Head of caudate nucleus (tissue), 42 donors: Measurements from ENCODE around the gene RAB1A.
"Not testable (repeated sequence)": the region's sequence is repeated elsewhere in the genome, so short reads cannot be mapped to it uniquely, and the experiment has no call there.

Experiments used
- DNase-seq, 42 donors: peaks; one replicate each; pipeline versions ENCODE4 v3.0.0 to v3.0.0-alpha.2; 2020 to 2021; ENCODE audit warnings: mixed read lengths in 7 of 42
- intact Hi-C: fragments of 100-400 bp; cut with DNase I; formaldehyde crosslinking; loops from one replicate; pipeline ENCODE4 v1.15.0; 2022

RAB1A gene

GRCh38 chr2:65142515-65142914 lies 12.6 kb upstream of the RAB1A start:
- DNase-seq = peak in 23 of 42 donors; percentile 3 to 77 (median 43)
- intact Hi-C loops = no loop called here

- intact Hi-C loops = loop anchor here (10.0 kb wide), 1 partner anchor 298 kb away; the partner anchor contains the start of gene SPRED2
- no peak for DNase-seq
Measured at GRCh38 chr2:65137197-65137775, 7.4 kb upstream of the RAB1A start.

- DNase-seq = no peak
- intact Hi-C loops = loop anchor here (10.0 kb wide), 1 partner anchor 299 kb away; the partner anchor contains the start of gene SPRED2
Measured at GRCh38 chr2:65136253-65136652, 6.3 kb upstream of the RAB1A start.

- intact Hi-C loops = loop anchor here (5.0 to 10.0 kb wide), 2 partner anchors 93 to 301 kb away; partner anchors contain the start of genes ACTR2 and SPRED2
- DNase-seq = no peak
Measured at GRCh38 chr2:65134158-65134557, 4.3 kb upstream of the RAB1A start.

- intact Hi-C loops = loop anchor here (5.0 to 10.0 kb wide), 2 partner anchors 94 to 301 kb away; partner anchors contain the start of genes ACTR2 and SPRED2
Measured at GRCh38 chr2:65133626-65134025, 3.7 kb upstream of the RAB1A start.

GRCh38 chr2:65132930-65133329 lies 3.0 kb upstream of the RAB1A start:
- intact Hi-C loops = loop anchor here (5.0 to 10.0 kb wide), 2 partner anchors 94 to 302 kb away; partner anchors contain the start of genes ACTR2 and SPRED2
- not testable (repeated sequence) for DNase-seq

More at GRCh38 chr2:65133626-65134025, 3.7 kb upstream of the RAB1A start:
- DNase-seq = no peak

GRCh38 chr2:65130664-65131175 lies 814 bp upstream of the RAB1A start:
- intact Hi-C loops = loop anchor here (2.0 to 10.0 kb wide), 3 partner anchors 74 to 304 kb away; partner anchors contain the start of genes ACTR2, CEP68 and SPRED2

GRCh38 chr2:65129286-65129825 lies 550 bp downstream of the RAB1A start:
- intact Hi-C loops = no loop called here
- DNase-seq = peak in 25 of 42 donors; percentile 6 to 69 (median 36)

More at GRCh38 chr2:65130664-65131175, 814 bp upstream of the RAB1A start:
- peak in 1 of 42 donors; percentile 13 for DNase-seq

- intact Hi-C loops = no loop called here
- peak in 3 of 42 donors; percentile 9 to 17 (median 16) for DNase-seq
Measured at GRCh38 chr2:65128297-65129190, 1.4 kb downstream of the RAB1A start.

GRCh38 chr2:65125457-65125856 lies 4.4 kb downstream of the RAB1A start:
- DNase-seq, intact Hi-C loops: not testable (repeated sequence)

GRCh38 chr2:65122313-65122712 lies 7.6 kb downstream of the RAB1A start:
- intact Hi-C loops = no loop called here

GRCh38 chr2:65120990-65121693 lies 8.8 kb downstream of the RAB1A start:
- intact Hi-C loops = no loop called here
- DNase-seq = peak in 1 of 42 donors; percentile 21

More at GRCh38 chr2:65122313-65122712, 7.6 kb downstream of the RAB1A start:
- peak in 1 of 42 donors; percentile 16 for DNase-seq

- intact Hi-C loops = no loop called here
- peak in 1 of 42 donors; percentile 35 for DNase-seq
Measured at GRCh38 chr2:65116645-65117044, 13.3 kb downstream of the RAB1A start.

- intact Hi-C loops = no loop called here
- DNase-seq = no peak
Measured at GRCh38 chr2:65114921-65115320, 15.0 kb downstream of the RAB1A start.

- DNase-seq = no peak
- intact Hi-C loops = no loop called here
Measured at GRCh38 chr2:65113816-65114215, 16.1 kb downstream of the RAB1A start.

- no peak for DNase-seq
- intact Hi-C loops = no loop called here
Measured at GRCh38 chr2:65113229-65113628, 16.7 kb downstream of the RAB1A start.

- DNase-seq = no peak
Measured at GRCh38 chr2:65112633-65113032, 17.3 kb downstream of the RAB1A start.

GRCh38 chr2:65108780-65109179 lies 21.1 kb downstream of the RAB1A start:
- no peak for DNase-seq
- intact Hi-C loops = no loop called here

More at GRCh38 chr2:65112633-65113032, 17.3 kb downstream of the RAB1A start:
- intact Hi-C loops = no loop called here
